ENCODE results near the gene HM13. TPM values are rescaled to one million over a fixed set of nuclear protein-coding genes. Genes with fewer than 3 reads are reported as not detected.

The HM13 gene
- total and polyA plus RNA-seq, 8 donors, result 98.9 to 282 (median 114) TPM

- peaks cover 0 to 100% of the 10 kb centered on the region in 2 donors for H3K36me3 ChIP-seq
- H3K4me1 ChIP-seq, result peaks cover under 1 to 11% of the 10 kb centered on the region in 2 donors
- ATAC-seq (no peak), DNase-seq (no peak)
- intact Hi-C loops (cut with DNase I), result no loop called here
- TF ChIP-seq, protein P1, sequence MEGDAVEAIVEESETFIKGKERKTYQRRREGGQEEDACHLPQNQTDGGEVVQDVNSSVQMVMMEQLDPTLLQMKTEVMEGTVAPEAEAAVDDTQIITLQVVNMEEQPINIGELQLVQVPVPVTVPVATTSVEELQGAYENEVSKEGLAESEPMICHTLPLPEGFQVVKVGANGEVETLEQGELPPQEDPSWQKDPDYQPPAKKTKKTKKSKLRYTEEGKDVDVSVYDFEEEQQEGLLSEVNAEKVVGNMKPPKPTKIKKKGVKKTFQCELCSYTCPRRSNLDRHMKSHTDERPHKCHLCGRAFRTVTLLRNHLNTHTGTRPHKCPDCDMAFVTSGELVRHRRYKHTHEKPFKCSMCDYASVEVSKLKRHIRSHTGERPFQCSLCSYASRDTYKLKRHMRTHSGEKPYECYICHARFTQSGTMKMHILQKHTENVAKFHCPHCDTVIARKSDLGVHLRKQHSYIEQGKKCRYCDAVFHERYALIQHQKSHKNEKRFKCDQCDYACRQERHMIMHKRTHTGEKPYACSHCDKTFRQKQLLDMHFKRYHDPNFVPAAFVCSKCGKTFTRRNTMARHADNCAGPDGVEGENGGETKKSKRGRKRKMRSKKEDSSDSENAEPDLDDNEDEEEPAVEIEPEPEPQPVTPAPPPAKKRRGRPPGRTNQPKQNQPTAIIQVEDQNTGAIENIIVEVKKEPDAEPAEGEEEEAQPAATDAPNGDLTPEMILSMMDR (IDR thresholded peaks at IDR 0.05), result no peak
- no peak overlapping the region for H3K4me3 ChIP-seq
- no peaks in the 10 kb centered on the region for H3K27me3 ChIP-seq
- no peak overlapping the region for H3K27ac ChIP-seq
- H3K9me3 ChIP-seq, result no peaks in the 10 kb centered on the region
Measured at GRCh38 chr20:31551163-31552081, 37.2 kb downstream of the HM13 start.

GRCh38 chr20:31555203-31555775, 41.0 kb downstream of the HM13 start:
- TF ChIP-seq, protein P1 (IDR thresholded peaks at IDR 0.05), result no peak
- no peak for DNase-seq
- Histone ChIP-seq H3K36me3 (peaks cover 0 to 93% of the 10 kb centered on the region in 2 donors), H3K4me1 (peaks cover under 1 to 9% of the 10 kb centered on the region in 2 donors), H3K9me3 (no peaks in the 10 kb centered on the region), H3K4me3 (no peak overlapping the region), H3K27me3 (no peaks in the 10 kb centered on the region), H3K27ac (no peak overlapping the region)
- intact Hi-C loops (cut with DNase I), result no loop called here
- ATAC-seq, result no peak

DNA sequence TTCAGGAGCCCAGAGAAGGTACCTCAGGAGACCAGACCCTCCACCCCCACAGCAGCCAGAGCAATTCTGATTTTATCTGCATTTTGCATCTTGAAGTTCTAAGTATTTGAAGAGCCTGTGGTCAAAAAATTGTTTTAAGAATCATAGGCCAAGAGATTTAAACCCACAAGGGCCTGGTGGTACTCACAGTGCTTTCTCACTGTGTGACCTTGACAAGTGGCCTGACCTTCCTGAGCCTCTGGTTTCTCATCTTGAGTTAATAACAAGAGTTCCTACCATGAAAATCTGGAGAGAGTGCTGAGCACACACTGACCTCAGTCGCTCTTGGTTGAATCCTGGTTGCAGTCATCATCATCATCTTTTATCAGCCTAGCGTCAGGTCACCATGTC, 45.5 kb downstream of the HM13 start:
- peaks cover 8 to 39% of the 10 kb centered on the region in 2 donors for H3K4me1 ChIP-seq
- intact Hi-C loops (cut with DNase I), result loop anchor here in 1 of 2 donors (10.0 kb wide), 1 partner anchor 55 kb away; no protein-coding TSS in a partner anchor
- TF ChIP-seq, protein P1 (IDR thresholded peaks at IDR 0.05), result no peak
- no peak for ATAC-seq
- peak overlapping the region in 1 of 2 donors; percentile 84 for H3K27ac ChIP-seq
- H3K27me3 ChIP-seq, result no peaks in the 10 kb centered on the region
- no peak overlapping the region for H3K4me3 ChIP-seq
- no peak for DNase-seq
- peaks cover 0 to 85% of the 10 kb centered on the region in 2 donors for H3K36me3 ChIP-seq
- no peaks in the 10 kb centered on the region for H3K9me3 ChIP-seq

DNA sequence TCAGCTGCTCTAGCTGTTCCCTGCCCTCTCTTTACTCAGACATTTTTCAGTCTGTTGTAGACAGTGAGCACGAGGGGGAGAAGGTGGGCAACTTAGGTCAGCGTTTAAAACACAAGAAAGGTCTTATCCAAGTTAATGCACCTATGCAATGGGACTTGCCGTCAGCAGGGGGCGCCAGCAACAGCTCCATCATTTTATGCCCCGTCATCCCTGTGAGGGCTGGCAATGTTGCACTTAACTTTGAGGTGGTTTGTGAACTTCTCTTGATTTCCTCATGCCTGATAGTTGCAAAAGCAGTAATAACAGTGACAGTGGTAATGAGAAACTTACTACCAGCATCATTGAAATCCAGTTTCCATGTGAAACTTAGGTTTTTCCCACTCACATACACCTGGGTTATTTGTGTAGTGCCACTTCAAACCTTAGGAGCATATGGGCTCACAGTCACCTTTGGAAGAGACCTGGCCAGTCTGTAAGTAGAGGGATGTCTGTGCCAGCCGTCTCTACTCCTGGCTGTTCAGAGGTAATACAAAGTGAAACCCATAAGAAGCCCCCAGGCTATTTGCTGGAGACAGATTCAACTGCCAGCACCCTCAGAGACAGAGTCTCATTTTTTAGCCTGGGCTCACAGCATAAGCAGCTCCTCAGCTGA, 46.0 kb downstream of the HM13 start:
- no peaks in the 10 kb centered on the region for H3K27me3 ChIP-seq
- ATAC-seq (peak; percentile 69), DNase-seq (peak in 3 of 4 donors; percentile 55 to 91 (median 81))
- no peak overlapping the region for H3K4me3 ChIP-seq
- intact Hi-C loops (cut with DNase I), result loop anchor here in 1 of 2 donors (10.0 kb wide), 1 partner anchor 55 kb away; no protein-coding TSS in a partner anchor
- peak overlapping the region; percentile 63 to 84 for H3K27ac ChIP-seq
- H3K36me3 ChIP-seq, result peaks cover 0 to 85% of the 10 kb centered on the region in 2 donors
- peaks cover 8 to 39% of the 10 kb centered on the region in 2 donors for H3K4me1 ChIP-seq
- no peaks in the 10 kb centered on the region for H3K9me3 ChIP-seq
- TF ChIP-seq, protein P1 (IDR thresholded peaks at IDR 0.05), result peak; percentile 69 to 91

Data from left lung (tissue), 10 donors.